ENCODE measurements around the gene PADI2. TPM values are rescaled to one million over a fixed set of nuclear protein-coding genes. Genes with fewer than 3 reads are reported as not detected.

The PADI2 gene
- total RNA-seq, 1 experiment from 2014 or later, result 27.7 TPM

DNA sequence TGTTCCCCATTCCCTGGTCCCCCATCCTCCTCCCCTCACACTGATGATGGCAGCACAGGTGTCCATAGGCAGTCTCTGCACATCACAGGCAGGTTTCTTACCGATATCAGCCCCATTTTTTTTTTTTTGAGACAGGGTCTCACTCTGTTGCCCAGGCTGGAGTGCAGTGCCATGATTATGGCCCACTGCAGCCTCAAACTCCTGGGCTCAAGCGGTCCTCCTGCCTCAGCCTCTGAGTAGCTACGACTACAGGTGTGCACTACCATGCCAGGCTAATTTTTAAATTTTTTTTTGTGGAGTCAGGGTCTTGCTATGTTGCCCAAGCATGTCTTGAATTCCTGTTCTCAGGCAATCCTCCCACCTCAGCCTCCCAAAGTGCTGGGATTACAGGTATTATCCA, 36.5 kb downstream of the PADI2 start:
- POLR2A ChIA-PET (ENCODE audit: low non-redundant PET), result no interaction called here
- no peaks in the 10 kb centered on the region for H3K4me1 ChIP-seq (ENCODE audit: insufficient read depth, low read length, poor library complexity, severe bottlenecking)
- H3K36me3 ChIP-seq (ENCODE audit: insufficient read depth, low read length, poor library complexity, severe bottlenecking), result peaks cover 4% of the 10 kb centered on the region
- no TSS peak for BruUV-seq (replicated peaks)
- TF ChIP-seq EZH2 (IDR thresholded peaks at IDR 0.05; ENCODE audit: borderline replicate concordance, low read depth, low read length, poor library complexity, severe bottlenecking), result no peak
- TF ChIP-seq, protein P1, sequence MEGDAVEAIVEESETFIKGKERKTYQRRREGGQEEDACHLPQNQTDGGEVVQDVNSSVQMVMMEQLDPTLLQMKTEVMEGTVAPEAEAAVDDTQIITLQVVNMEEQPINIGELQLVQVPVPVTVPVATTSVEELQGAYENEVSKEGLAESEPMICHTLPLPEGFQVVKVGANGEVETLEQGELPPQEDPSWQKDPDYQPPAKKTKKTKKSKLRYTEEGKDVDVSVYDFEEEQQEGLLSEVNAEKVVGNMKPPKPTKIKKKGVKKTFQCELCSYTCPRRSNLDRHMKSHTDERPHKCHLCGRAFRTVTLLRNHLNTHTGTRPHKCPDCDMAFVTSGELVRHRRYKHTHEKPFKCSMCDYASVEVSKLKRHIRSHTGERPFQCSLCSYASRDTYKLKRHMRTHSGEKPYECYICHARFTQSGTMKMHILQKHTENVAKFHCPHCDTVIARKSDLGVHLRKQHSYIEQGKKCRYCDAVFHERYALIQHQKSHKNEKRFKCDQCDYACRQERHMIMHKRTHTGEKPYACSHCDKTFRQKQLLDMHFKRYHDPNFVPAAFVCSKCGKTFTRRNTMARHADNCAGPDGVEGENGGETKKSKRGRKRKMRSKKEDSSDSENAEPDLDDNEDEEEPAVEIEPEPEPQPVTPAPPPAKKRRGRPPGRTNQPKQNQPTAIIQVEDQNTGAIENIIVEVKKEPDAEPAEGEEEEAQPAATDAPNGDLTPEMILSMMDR (conservative IDR thresholded peaks at IDR 0.05; ENCODE audit: low read depth, low read length), result no peak
- H3K4me3 ChIP-seq (ENCODE audit: low read depth, low read length, poor library complexity, severe bottlenecking), result no peak overlapping the region
- CTCF ChIA-PET, result no interaction called here
- no peaks in the 10 kb centered on the region for H3K27me3 ChIP-seq (replicated peaks; ENCODE audit: insufficient read depth, low read depth, low read length, poor library complexity)
- DNase-seq (ENCODE audit: low spot score), result no peak
- intact Hi-C loops (cut with micrococcal nuclease; ENCODE audit: unreplicated experiment), result no loop called here
- H3K27ac ChIP-seq (ENCODE audit: low read depth, low read length, poor library complexity, severe bottlenecking), result no peak overlapping the region
- H3K9me3 ChIP-seq (ENCODE audit: low read depth, low read length, poor library complexity, severe bottlenecking), result no peaks in the 10 kb centered on the region

DNA sequence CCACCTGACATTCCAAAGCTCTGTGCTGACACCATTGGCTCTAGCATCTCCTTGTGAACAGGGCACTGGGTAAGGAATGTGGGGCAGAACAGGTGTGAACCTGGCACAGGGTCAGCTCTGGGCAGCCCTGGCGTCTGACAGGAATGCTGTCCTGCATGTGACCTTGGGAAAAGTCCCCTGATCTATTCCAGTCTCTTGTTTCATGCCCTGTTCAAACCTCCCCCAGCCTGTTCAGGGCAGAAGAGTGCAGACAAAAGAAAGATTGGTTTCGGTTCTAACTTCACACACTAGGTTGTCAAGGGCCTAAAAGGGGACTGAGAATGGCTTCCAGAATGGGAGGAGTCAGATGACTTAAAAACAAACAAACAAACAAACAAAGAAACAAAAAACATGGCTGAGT, 37.8 kb downstream of the PADI2 start:
- no peaks in the 10 kb centered on the region for H3K27me3 ChIP-seq (replicated peaks; ENCODE audit: insufficient read depth, low read depth, low read length, poor library complexity)
- H3K9me3 ChIP-seq (ENCODE audit: low read depth, low read length, poor library complexity, severe bottlenecking), result no peaks in the 10 kb centered on the region
- ChIA-PET CTCF (no interaction called here), POLR2A (ENCODE audit: low non-redundant PET) (no interaction called here)
- no peaks in the 10 kb centered on the region for H3K4me1 ChIP-seq (ENCODE audit: insufficient read depth, low read length, poor library complexity, severe bottlenecking)
- no peak overlapping the region for H3K27ac ChIP-seq (ENCODE audit: low read depth, low read length, poor library complexity, severe bottlenecking)
- no peak for DNase-seq (ENCODE audit: low spot score)
- no peak overlapping the region for H3K4me3 ChIP-seq (ENCODE audit: low read depth, low read length, poor library complexity, severe bottlenecking)
- no TSS peak for BruUV-seq (replicated peaks)
- TF ChIP-seq EZH2 (IDR thresholded peaks at IDR 0.05; ENCODE audit: borderline replicate concordance, low read depth, low read length, poor library complexity, severe bottlenecking), result no peak
- TF ChIP-seq, protein P1 (conservative IDR thresholded peaks at IDR 0.05; ENCODE audit: low read depth, low read length), result no peak
- peaks cover 4% of the 10 kb centered on the region for H3K36me3 ChIP-seq (ENCODE audit: insufficient read depth, low read length, poor library complexity, severe bottlenecking)
- intact Hi-C loops (cut with micrococcal nuclease; ENCODE audit: unreplicated experiment), result no loop called here

DNA sequence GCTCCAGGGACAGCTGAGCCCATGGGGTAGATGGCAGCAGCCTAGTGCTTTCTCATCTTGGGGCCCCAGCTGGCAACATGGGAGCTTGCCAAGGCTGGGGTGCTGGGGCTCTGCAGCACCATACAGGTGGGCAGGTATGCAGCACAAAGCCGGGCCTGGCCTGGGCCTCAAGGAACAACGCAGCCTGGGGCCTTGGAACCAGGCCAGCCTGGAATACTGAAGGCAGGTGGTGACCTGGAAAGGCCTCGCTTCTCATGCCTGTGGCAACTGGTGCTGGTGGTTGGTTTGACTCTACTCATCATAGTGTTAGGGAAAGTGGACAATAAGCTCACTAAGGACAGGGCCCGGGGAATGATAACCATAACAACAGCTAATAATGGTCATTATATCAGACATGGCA, 38.4 kb downstream of the PADI2 start:
- H3K9me3 ChIP-seq (ENCODE audit: low read depth, low read length, poor library complexity, severe bottlenecking), result no peaks in the 10 kb centered on the region
- intact Hi-C loops (cut with micrococcal nuclease; ENCODE audit: unreplicated experiment), result no loop called here
- ChIA-PET CTCF (no interaction called here), POLR2A (ENCODE audit: low non-redundant PET) (no interaction called here)
- H3K4me3 ChIP-seq (ENCODE audit: low read depth, low read length, poor library complexity, severe bottlenecking), result no peak overlapping the region
- no peak for DNase-seq (ENCODE audit: low spot score)
- no peaks in the 10 kb centered on the region for H3K27me3 ChIP-seq (replicated peaks; ENCODE audit: insufficient read depth, low read depth, low read length, poor library complexity)
- TF ChIP-seq, protein P1 (conservative IDR thresholded peaks at IDR 0.05; ENCODE audit: low read depth, low read length), result no peak
- TF ChIP-seq EZH2 (IDR thresholded peaks at IDR 0.05; ENCODE audit: borderline replicate concordance, low read depth, low read length, poor library complexity, severe bottlenecking), result no peak
- no peaks in the 10 kb centered on the region for H3K4me1 ChIP-seq (ENCODE audit: insufficient read depth, low read length, poor library complexity, severe bottlenecking)
- no peak overlapping the region for H3K27ac ChIP-seq (ENCODE audit: low read depth, low read length, poor library complexity, severe bottlenecking)
- H3K36me3 ChIP-seq (ENCODE audit: insufficient read depth, low read length, poor library complexity, severe bottlenecking), result peaks cover 4% of the 10 kb centered on the region
- no TSS peak for BruUV-seq (replicated peaks)
